GM12878 (cell line): ENCODE measurements around the gene MDN1. TPM values are rescaled to one million over a fixed set of nuclear protein-coding genes. Genes with fewer than 3 reads are reported as not detected.
A peak's percentile ranks its signal among the peaks of the same experiment; 100 is the strongest.

Experiments used
- EED ChIP-seq: sonication (generic); IDR thresholded peaks from 2 replicates; pipeline ENCODE4 v1.6.1; 2016; ENCODE audit warnings: antibody characterized with exemption, low read depth
- NKRF ChIP-seq: fragments of 450-650 bp; conservative IDR thresholded peaks from 2 replicates; pipeline ENCODE4 v1.6.1; 2017; ENCODE audit warnings: mild to moderate bottlenecking, moderate library complexity
- PAX8 ChIP-seq: fragments of 450-650 bp; IDR thresholded peaks from 2 replicates; pipeline ENCODE4 v1.6.1; 2017; ENCODE audit warnings: mild to moderate bottlenecking, moderate library complexity
- SIN3A ChIP-seq: IDR thresholded peaks from 2 replicates; pipeline ENCODE4 v1.6.1; 2012; ENCODE audit warnings: low read depth, low read length, improper control_type of control experiment
- ZNF207 ChIP-seq: fragments of 450-650 bp; IDR thresholded peaks from 2 replicates; pipeline ENCODE4 v1.6.1; 2014; ENCODE audit warnings: antibody characterized with exemption, mild to moderate bottlenecking, borderline replicate concordance
- polyA plus RNA-seq, 11 experiments: library from polyadenylated mRNA; depleted of rRNA in 4 of 11; unstranded in 6 of 11; stranded (reverse) in 5 of 11; fragments of >200 nt; fragmentation: Nextera tagmentation in 4 of 11; fragmentation: Illumina TruSeq in 1 of 11; extraction: Ambion mirVana in 4 of 11; extraction: Trizol in 1 of 11; gene quantifications; 1 replicate in 1 of 11; 2 replicates in 10 of 11; pipeline versions ENCODE4 v1.2.1 to v1.2.3, GENCODE V29; 2011 to 2016; ENCODE audit warnings: inconsistent platforms in 2 of 11, missing spikeins in 2 of 11, low read depth in 1 of 11
- total RNA-seq, 4 experiments: library from RNA; depleted of rRNA in 3 of 4; stranded (reverse); fragments of >200 nt in 3 of 4; fragmentation: Illumina TruSeq in 1 of 4; extraction: Trizol in 1 of 4; gene quantifications; 2 replicates each; pipeline versions ENCODE4 v1.2.1 to v1.2.3, GENCODE V29; 2013 to 2021
- TF ChIP-seq, protein P1 (sequence below): fragments of 450-650 bp; IDR thresholded peaks from 2 replicates; pipeline ENCODE4 v1.6.1; 2017; ENCODE audit warnings: mild to moderate bottlenecking, low read depth, inconsistent platforms; ENCODE audit not compliant: poor library complexity, severe bottlenecking

The MDN1 gene
- total and polyA plus RNA-seq, 10 of the 15 experiments (the other 5 are each of a cell fraction or from before 2014, with no cell fraction given), result 14.3 to 50.1 (median 22.1) TPM

DNA sequence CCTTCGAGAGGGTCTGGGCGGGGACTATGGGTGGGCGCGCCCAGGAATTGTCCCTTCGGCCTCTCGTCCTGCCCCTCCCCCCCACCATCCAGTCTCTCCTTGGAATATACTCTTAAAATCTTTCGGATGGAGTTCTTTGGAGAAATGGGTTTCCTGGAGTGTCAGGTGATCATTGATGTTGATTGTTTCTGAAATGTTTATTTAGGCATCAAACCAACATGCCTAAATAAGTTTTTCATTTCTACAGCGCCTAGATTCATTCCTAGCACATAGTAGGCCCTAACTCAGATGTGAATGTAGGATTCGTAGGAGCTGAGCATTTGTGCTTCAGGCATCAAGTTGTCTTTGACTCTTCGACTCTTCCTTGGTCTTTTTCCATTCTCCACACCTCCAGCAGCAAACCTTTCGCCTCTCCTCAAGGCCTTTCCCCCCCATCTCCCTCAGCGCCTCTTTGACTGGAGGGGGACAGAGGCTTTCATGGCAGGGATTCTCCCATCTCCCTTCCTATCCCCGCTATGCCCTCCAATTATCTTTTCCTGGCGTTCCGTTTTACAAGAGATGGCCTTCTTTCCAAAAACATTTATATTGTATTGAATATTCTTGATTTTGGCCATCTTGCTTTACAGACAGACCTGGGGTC lies 10.7 kb upstream of the MDN1 start (continued):
- TF ChIP-seq, protein P1, sequence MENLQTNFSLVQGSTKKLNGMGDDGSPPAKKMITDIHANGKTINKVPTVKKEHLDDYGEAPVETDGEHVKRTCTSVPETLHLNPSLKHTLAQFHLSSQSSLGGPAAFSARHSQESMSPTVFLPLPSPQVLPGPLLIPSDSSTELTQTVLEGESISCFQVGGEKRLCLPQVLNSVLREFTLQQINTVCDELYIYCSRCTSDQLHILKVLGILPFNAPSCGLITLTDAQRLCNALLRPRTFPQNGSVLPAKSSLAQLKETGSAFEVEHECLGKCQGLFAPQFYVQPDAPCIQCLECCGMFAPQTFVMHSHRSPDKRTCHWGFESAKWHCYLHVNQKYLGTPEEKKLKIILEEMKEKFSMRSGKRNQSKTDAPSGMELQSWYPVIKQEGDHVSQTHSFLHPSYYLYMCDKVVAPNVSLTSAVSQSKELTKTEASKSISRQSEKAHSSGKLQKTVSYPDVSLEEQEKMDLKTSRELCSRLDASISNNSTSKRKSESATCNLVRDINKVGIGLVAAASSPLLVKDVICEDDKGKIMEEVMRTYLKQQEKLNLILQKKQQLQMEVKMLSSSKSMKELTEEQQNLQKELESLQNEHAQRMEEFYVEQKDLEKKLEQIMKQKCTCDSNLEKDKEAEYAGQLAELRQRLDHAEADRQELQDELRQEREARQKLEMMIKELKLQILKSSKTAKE, result no peak
- TF ChIP-seq EED (0 out of 2 replicates have a peak, but pooled peaks have one; percentile 17), SIN3A (no peak), NKRF (0 out of 2 replicates have a peak, but pooled peaks have one; percentile 28), PAX8 (no peak), ZNF207 (0 out of 2 replicates have a peak, but pooled peaks have one; percentile 5)
